K562 (cell line): Measurements from ENCODE around the gene FAAP100. TPM values are rescaled to one million over a fixed set of nuclear protein-coding genes. Genes with fewer than 3 reads are reported as not detected.

ENCODE experiments used
- CBFB ChIP-seq: sonication (generic); formaldehyde crosslinking; IDR thresholded peaks from 2 replicates; pipeline ENCODE4 v1.4.0; 2020; ENCODE audit warnings: mild to moderate bottlenecking, missing genetic modification reagents
- ETS2 ChIP-seq: IDR thresholded peaks from 2 replicates; pipeline ENCODE4 v1.6.1; 2016; ENCODE audit warnings: borderline replicate concordance, missing genetic modification characterization, mild to moderate bottlenecking, moderate library complexity, missing compliant biosample characterization; ENCODE audit not compliant: poor library complexity, severe bottlenecking
- KDM5B ChIP-seq: fragments of 200-600 bp; sonication (generic); IDR thresholded peaks from 2 replicates; pipeline ENCODE4 v1.6.1; 2012; ENCODE audit warnings: low read depth, mild to moderate bottlenecking, moderate library complexity, low read length, control low read depth, inconsistent platforms; ENCODE audit not compliant: insufficient replicate concordance
- NEUROD1 ChIP-seq: fragments of 150-350 bp; IDR thresholded peaks from 2 replicates; pipeline ENCODE4 v1.6.1; 2014; ENCODE audit warnings: borderline replicate concordance, low read length, low read depth; ENCODE audit not compliant: partially characterized antibody
- PRPF4 ChIP-seq: fragments of 200-400 bp; formaldehyde crosslinking; IDR thresholded peaks from one replicate; pipeline ENCODE4 v1.6.1; 2017; ENCODE audit warnings: low read length, low read depth, mild to moderate bottlenecking; ENCODE audit not compliant: insufficient read depth, poor library complexity, severe bottlenecking
- RBM39 ChIP-seq: fragments of 200-400 bp; formaldehyde crosslinking; optimal IDR thresholded peaks from 2 replicates; pipeline ENCODE3; 2018; ENCODE audit warnings: low read depth, low read length
- TAF7 ChIP-seq: fragments of 450-650 bp; IDR thresholded peaks from 2 replicates; pipeline ENCODE4 v1.6.1; 2016; ENCODE audit warnings: missing genetic modification characterization, missing compliant biosample characterization
- TCF7 ChIP-seq: sonication (generic); IDR thresholded peaks from 2 replicates; pipeline ENCODE4 v1.6.1; 2016; ENCODE audit warnings: antibody characterized with exemption, borderline replicate concordance
- ZFP30 ChIP-seq: fragments of 250-450 bp; sonication (Bioruptor Pico); IDR thresholded peaks from 2 replicates; pipeline ENCODE4 v1.8.0; 2022; ENCODE audit warnings: moderate library complexity, mild to moderate bottlenecking, inconsistent platforms, borderline replicate concordance
- ZNF197 ChIP-seq: fragments of 200-800 bp; sonication (Bioruptor generic); IDR thresholded peaks from 2 replicates; pipeline ENCODE4 v1.6.1; 2016; ENCODE audit warnings: low read depth, missing genetic modification characterization, missing compliant biosample characterization
- ZNF239 ChIP-seq: fragments of 250-450 bp; sonication (Bioruptor Pico); IDR thresholded peaks from 2 replicates; pipeline ENCODE4 v1.4.0; 2020; ENCODE audit warnings: mild to moderate bottlenecking
- ZNF780A ChIP-seq: fragments of 250-450 bp; sonication (Bioruptor Pico); IDR thresholded peaks from 2 replicates; pipeline ENCODE4 v1.5.0; 2021; ENCODE audit warnings: mild to moderate bottlenecking
- polyA plus RNA-seq, 8 experiments: library from polyadenylated mRNA; depleted of rRNA in 4 of 8; stranded (reverse) in 5 of 8; unstranded in 3 of 8; fragments of >200 nt; fragmentation: Nextera tagmentation in 2 of 8; fragmentation: Illumina TruSeq in 1 of 8; extraction: Ambion mirVana in 2 of 8; extraction: Trizol in 1 of 8; gene quantifications; 2 replicates each; pipeline versions ENCODE4 v1.2.1 to v1.2.3, GENCODE V29; 2011 to 2014; ENCODE audit warnings: inconsistent platforms in 1 of 8, missing spikeins in 1 of 8
- total RNA-seq, 7 experiments: library from RNA; depleted of rRNA in 6 of 7; stranded (reverse); fragments of >200 nt in 6 of 7; fragmentation: Illumina TruSeq in 2 of 7; extraction: Trizol in 2 of 7; gene quantifications; 2 replicates each; pipeline versions ENCODE4 v1.2.1 to v1.2.3, GENCODE V29; 2011 to 2021; ENCODE audit warnings: low replicate concordance in 1 of 7
- TF ChIP-seq, protein P1 (sequence below): sonication (generic); formaldehyde crosslinking; IDR thresholded peaks from 2 replicates; pipeline ENCODE4 v1.8.0; 2022; ENCODE audit warnings: mild to moderate bottlenecking, missing genetic modification reagents
- TF ChIP-seq, protein P2 (sequence below): fragments of 250-450 bp; sonication (Bioruptor Pico); IDR thresholded peaks from 2 replicates; pipeline ENCODE4 v1.9.0; 2021; ENCODE audit warnings: mild to moderate bottlenecking, inconsistent platforms
- TF ChIP-seq, protein P3 (sequence below): fragments of 150-350 bp; conservative IDR thresholded peaks from 2 replicates; pipeline ENCODE4 v1.6.1; 2014; ENCODE audit warnings: low read length
- TF ChIP-seq, protein P4 (sequence below): fragments of 450-650 bp; formaldehyde crosslinking; conservative IDR thresholded peaks from 2 replicates; pipeline ENCODE4 v1.4.0; 2022; ENCODE audit warnings: mild to moderate bottlenecking, missing genetic modification characterization

FAAP100 gene
- total and polyA plus RNA-seq, 9 of the 15 experiments (the other 6 are each of a cell fraction or from before 2014, with no cell fraction given), result 0.31 to 51.2 (median 12.6) TPM

DNA sequence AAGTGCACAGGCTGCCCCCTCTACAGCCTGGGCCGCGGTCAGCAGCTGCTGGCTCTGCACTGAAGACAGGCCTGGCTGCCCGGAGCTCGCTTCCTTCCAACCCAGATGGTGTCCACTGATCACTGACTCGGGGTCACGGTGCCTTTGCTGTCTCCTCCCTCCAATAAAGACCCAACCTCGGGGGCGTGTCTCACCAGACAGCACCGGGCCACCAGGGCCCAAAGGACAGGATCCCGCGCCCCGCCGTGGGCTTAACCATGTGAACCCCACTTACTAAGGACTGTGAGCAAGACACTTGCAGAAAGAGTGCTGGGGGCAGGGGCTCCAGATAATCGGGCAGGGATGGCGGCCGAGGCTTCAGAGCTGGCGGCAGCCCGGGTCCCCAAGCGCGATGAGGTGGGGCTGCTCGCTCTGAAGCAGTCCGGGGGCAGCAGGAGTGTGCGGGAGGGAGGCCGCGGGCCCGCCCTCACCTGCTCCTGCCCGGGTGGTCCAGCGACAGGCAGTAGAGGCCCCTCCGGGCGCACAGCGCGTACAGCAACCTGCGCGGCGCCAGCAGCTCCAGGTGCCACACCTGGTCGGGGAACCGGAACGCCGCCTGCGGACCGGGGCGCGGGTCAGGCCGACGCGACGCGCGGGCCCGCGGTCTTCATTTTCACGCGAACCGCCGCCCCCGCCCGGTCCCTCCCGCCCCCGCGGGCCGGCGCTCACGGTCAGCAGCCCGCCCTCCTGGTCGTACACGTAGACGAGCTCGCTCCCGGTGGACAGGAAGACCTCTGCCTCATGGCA is 502 bp downstream of the FAAP100 start (continued):
- TF ChIP-seq, protein P1, sequence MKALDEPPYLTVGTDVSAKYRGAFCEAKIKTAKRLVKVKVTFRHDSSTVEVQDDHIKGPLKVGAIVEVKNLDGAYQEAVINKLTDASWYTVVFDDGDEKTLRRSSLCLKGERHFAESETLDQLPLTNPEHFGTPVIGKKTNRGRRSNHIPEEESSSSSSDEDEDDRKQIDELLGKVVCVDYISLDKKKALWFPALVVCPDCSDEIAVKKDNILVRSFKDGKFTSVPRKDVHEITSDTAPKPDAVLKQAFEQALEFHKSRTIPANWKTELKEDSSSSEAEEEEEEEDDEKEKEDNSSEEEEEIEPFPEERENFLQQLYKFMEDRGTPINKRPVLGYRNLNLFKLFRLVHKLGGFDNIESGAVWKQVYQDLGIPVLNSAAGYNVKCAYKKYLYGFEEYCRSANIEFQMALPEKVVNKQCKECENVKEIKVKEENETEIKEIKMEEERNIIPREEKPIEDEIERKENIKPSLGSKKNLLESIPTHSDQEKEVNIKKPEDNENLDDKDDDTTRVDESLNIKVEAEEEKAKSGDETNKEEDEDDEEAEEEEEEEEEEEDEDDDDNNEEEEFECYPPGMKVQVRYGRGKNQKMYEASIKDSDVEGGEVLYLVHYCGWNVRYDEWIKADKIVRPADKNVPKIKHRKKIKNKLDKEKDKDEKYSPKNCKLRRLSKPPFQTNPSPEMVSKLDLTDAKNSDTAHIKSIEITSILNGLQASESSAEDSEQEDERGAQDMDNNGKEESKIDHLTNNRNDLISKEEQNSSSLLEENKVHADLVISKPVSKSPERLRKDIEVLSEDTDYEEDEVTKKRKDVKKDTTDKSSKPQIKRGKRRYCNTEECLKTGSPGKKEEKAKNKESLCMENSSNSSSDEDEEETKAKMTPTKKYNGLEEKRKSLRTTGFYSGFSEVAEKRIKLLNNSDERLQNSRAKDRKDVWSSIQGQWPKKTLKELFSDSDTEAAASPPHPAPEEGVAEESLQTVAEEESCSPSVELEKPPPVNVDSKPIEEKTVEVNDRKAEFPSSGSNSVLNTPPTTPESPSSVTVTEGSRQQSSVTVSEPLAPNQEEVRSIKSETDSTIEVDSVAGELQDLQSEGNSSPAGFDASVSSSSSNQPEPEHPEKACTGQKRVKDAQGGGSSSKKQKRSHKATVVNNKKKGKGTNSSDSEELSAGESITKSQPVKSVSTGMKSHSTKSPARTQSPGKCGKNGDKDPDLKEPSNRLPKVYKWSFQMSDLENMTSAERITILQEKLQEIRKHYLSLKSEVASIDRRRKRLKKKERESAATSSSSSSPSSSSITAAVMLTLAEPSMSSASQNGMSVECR (CRISPR knock-in tag), result no peak; the same call in 1 of the 2 replicates
- TF ChIP-seq CBFB, result no peak
- TF ChIP-seq RBM39, result no peak
- TF ChIP-seq ETS2, result no peak
- no peak for TF ChIP-seq KDM5B
- TF ChIP-seq PRPF4, result no peak
- TF ChIP-seq ZNF239 (CRISPR knock-in tag), result no peak
- TF ChIP-seq, protein P2, sequence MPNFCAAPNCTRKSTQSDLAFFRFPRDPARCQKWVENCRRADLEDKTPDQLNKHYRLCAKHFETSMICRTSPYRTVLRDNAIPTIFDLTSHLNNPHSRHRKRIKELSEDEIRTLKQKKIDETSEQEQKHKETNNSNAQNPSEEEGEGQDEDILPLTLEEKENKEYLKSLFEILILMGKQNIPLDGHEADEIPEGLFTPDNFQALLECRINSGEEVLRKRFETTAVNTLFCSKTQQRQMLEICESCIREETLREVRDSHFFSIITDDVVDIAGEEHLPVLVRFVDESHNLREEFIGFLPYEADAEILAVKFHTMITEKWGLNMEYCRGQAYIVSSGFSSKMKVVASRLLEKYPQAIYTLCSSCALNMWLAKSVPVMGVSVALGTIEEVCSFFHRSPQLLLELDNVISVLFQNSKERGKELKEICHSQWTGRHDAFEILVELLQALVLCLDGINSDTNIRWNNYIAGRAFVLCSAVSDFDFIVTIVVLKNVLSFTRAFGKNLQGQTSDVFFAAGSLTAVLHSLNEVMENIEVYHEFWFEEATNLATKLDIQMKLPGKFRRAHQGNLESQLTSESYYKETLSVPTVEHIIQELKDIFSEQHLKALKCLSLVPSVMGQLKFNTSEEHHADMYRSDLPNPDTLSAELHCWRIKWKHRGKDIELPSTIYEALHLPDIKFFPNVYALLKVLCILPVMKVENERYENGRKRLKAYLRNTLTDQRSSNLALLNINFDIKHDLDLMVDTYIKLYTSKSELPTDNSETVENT, result no peak
- no peak for TF ChIP-seq TAF7 (tag)
- no peak for TF ChIP-seq ZFP30
- TF ChIP-seq NEUROD1, result no peak
- no peak for TF ChIP-seq ZNF780A (CRISPR knock-in tag)
- TF ChIP-seq TCF7, result no peak
- no peak for TF ChIP-seq ZNF197 (CRISPR knock-in tag)
- TF ChIP-seq, protein P3, sequence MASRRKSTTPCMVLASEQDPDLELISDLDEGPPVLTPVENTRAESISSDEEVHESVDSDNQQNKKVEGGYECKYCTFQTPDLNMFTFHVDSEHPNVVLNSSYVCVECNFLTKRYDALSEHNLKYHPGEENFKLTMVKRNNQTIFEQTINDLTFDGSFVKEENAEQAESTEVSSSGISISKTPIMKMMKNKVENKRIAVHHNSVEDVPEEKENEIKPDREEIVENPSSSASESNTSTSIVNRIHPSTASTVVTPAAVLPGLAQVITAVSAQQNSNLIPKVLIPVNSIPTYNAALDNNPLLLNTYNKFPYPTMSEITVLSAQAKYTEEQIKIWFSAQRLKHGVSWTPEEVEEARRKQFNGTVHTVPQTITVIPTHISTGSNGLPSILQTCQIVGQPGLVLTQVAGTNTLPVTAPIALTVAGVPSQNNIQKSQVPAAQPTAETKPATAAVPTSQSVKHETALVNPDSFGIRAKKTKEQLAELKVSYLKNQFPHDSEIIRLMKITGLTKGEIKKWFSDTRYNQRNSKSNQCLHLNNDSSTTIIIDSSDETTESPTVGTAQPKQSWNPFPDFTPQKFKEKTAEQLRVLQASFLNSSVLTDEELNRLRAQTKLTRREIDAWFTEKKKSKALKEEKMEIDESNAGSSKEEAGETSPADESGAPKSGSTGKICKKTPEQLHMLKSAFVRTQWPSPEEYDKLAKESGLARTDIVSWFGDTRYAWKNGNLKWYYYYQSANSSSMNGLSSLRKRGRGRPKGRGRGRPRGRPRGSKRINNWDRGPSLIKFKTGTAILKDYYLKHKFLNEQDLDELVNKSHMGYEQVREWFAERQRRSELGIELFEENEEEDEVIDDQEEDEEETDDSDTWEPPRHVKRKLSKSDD, result no peak
- TF ChIP-seq, protein P4, sequence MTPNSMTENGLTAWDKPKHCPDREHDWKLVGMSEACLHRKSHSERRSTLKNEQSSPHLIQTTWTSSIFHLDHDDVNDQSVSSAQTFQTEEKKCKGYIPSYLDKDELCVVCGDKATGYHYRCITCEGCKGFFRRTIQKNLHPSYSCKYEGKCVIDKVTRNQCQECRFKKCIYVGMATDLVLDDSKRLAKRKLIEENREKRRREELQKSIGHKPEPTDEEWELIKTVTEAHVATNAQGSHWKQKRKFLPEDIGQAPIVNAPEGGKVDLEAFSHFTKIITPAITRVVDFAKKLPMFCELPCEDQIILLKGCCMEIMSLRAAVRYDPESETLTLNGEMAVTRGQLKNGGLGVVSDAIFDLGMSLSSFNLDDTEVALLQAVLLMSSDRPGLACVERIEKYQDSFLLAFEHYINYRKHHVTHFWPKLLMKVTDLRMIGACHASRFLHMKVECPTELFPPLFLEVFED (CRISPR knock-in tag), result no peak
